ENCODE data around the gene TAF5L. TPM values are rescaled to one million over a fixed set of nuclear protein-coding genes. Genes with fewer than 3 reads are reported as not detected.

TAF5L gene
- total RNA-seq, result 24.5 and 27.7 TPM in 2 replicates

GRCh38 chr1:229625915-229626831 is at the start of gene TAF5L, which contains the start of gene URB2:
Gene TAF5L, minus strand, starts transcription at chr1:229626122. Its CDS starts 11,640 bp downstream, at chr1:229614482.
Gene URB2, plus strand, starts transcription at chr1:229626247. Its CDS starts 1,387 bp downstream, at chr1:229627634.

GRCh38 chr1:229558460-229559335 is 67.2 kb downstream of the TAF5L start, which contains the start of gene ABCB10:
Gene ABCB10, minus strand, starts transcription at chr1:229558707. Its CDS starts 55 bp downstream, at chr1:229558652.

Other genes with a start within 250 kb of the TAF5L start
- not detected in 2 replicates for gene ACTA1, start 192.0 kb downstream of the TAF5L start, total RNA-seq
- gene NUP133, start 117.8 kb downstream of the TAF5L start, total RNA-seq, result 26.9 and 40.1 TPM in 2 replicates
- gene ABCB10, start 67.4 kb downstream of the TAF5L start, total RNA-seq, result 22.9 and 24.3 TPM in 2 replicates
- gene URB2, start 125 bp upstream of the TAF5L start, total RNA-seq, result 6.5 and 10.2 TPM in 2 replicates